WERI-Rb-1 (cell line): Measurements from ENCODE around the gene PPP1R27.

ENCODE experiments used
- DNase-seq: peaks from one replicate; pipeline ENCODE4 v3.0.0-alpha.2; 2020
- H3K27ac ChIP-seq: fragments of 250-450 bp; sonication (Bioruptor Pico); 2 replicates; pipeline ENCODE4 v1.5.1; 2020; ENCODE audit warnings: mild to moderate bottlenecking, moderate library complexity
- H3K27me3 ChIP-seq: fragments of 250-450 bp; sonication (Bioruptor Pico); 2 replicates; pipeline ENCODE4 v1.5.1; 2021; ENCODE audit warnings: mild to moderate bottlenecking, low read depth, moderate library complexity; ENCODE audit not compliant: insufficient read depth, severe bottlenecking
- H3K36me3 ChIP-seq: fragments of 250-450 bp; sonication (Bioruptor Pico); 2 replicates; pipeline ENCODE4 v1.5.1; 2020; ENCODE audit warnings: mild to moderate bottlenecking, moderate library complexity
- H3K4me3 ChIP-seq: 2 replicates; pipeline ENCODE4 v1.5.1; 2011; ENCODE audit warnings: low read depth, mild to moderate bottlenecking, control low read depth, low read length
- H3K9me3 ChIP-seq: fragments of 250-450 bp; sonication (Bioruptor Pico); 2 replicates; pipeline ENCODE4 v1.5.1; 2021; ENCODE audit warnings: mild to moderate bottlenecking, moderate library complexity; ENCODE audit not compliant: severe bottlenecking
- CTCF ChIP-seq: IDR thresholded peaks from 2 replicates; pipeline ENCODE4 v1.5.1; 2011; ENCODE audit warnings: low read depth, mild to moderate bottlenecking, control low read depth, inconsistent platforms, low read length

PPP1R27 gene

GRCh38 chr17:81807210-81807719, 27.6 kb downstream of the PPP1R27 start:
- H3K9me3 ChIP-seq: peaks cover 9% of the 10 kb centered on the region
- H3K4me3 ChIP-seq: no peak overlapping the region
- peaks cover 5% of the 10 kb centered on the region for H3K27me3 ChIP-seq
- H3K27ac ChIP-seq: no peak overlapping the region
- no peak for DNase-seq
- H3K36me3 ChIP-seq: no peaks in the 10 kb centered on the region
- no peak for TF ChIP-seq CTCF

GRCh38 chr17:81806461-81807209, 28.2 kb downstream of the PPP1R27 start:
- H3K36me3 ChIP-seq: no peaks in the 10 kb centered on the region
- no peak overlapping the region for H3K4me3 ChIP-seq
- H3K9me3 ChIP-seq: peaks cover 9% of the 10 kb centered on the region
- H3K27me3 ChIP-seq: peaks cover 5% of the 10 kb centered on the region
- TF ChIP-seq CTCF: peak; percentile 67
- peak; percentile 90 for DNase-seq
- no peak overlapping the region; the same call in 1 of the 2 replicates for H3K27ac ChIP-seq

- Histone ChIP-seq H3K27ac (no peak overlapping the region; the same call in 1 of the 2 replicates), H3K27me3 (peaks cover 5% of the 10 kb centered on the region), H3K36me3 (no peaks in the 10 kb centered on the region), H3K9me3 (peaks cover 13% of the 10 kb centered on the region), H3K4me3 (no peak overlapping the region)
- DNase-seq: peak; percentile 20
- TF ChIP-seq CTCF: no peak
These were observed 29.0 kb downstream of the PPP1R27 start for GRCh38 chr17:81805707-81806460.

GRCh38 chr17:81804559-81805399, 30.1 kb downstream of the PPP1R27 start:
- H3K4me3 ChIP-seq: no peak overlapping the region
- no peaks in the 10 kb centered on the region for H3K36me3 ChIP-seq
- H3K9me3 ChIP-seq: peaks cover 14% of the 10 kb centered on the region
- peaks cover 5% of the 10 kb centered on the region for H3K27me3 ChIP-seq
- no peak overlapping the region for H3K27ac ChIP-seq
- TF ChIP-seq CTCF: no peak
- DNase-seq: no peak

- Histone ChIP-seq H3K36me3 (no peaks in the 10 kb centered on the region), H3K27me3 (peaks cover 5% of the 10 kb centered on the region), H3K4me3 (peak within 1 kb of the TSS; percentile 37), H3K9me3 (peaks cover 17% of the 10 kb centered on the region), H3K27ac (no peak within 1 kb of the TSS)
- DNase-seq: peak; percentile 36
- no peak for TF ChIP-seq CTCF
These were observed 30.9 kb downstream of the PPP1R27 start, which contains the start of gene GCGR for GRCh38 chr17:81803728-81804558. Gene GCGR, plus strand, starts transcription at chr17:81804150. Its CDS starts 4,869 bp downstream, at chr17:81809019.
